HUES6 (cell line): ENCODE measurements around the gene AGBL4.

ENCODE experiments used
- H3K27ac ChIP-seq: 2 replicates; pipeline ENCODE4 v1.7.0; 2013; ENCODE audit warnings: low read depth, mild to moderate bottlenecking, low read length, inconsistent platforms
- H3K27me3 ChIP-seq: 2 replicates; pipeline ENCODE4 v1.6.1; 2013; ENCODE audit warnings: low read length; ENCODE audit not compliant: control insufficient read depth, insufficient read depth
- H3K36me3 ChIP-seq: 2 replicates; pipeline ENCODE4 v1.6.1; 2013; ENCODE audit warnings: low read length; ENCODE audit not compliant: control insufficient read depth, insufficient read depth
- H3K4me1 ChIP-seq: 2 replicates; pipeline ENCODE4 v1.6.1; 2013; ENCODE audit warnings: low read length; ENCODE audit not compliant: control insufficient read depth, insufficient read depth
- H3K4me3 ChIP-seq: 2 replicates; pipeline ENCODE4 v1.5.1; 2013; ENCODE audit warnings: low read depth, low read length
- H3K9ac ChIP-seq: one replicate; pipeline ENCODE4 v1.6.1; 2013; ENCODE audit warnings: mild to moderate bottlenecking, low read length
- H3K9me3 ChIP-seq: 2 replicates; pipeline ENCODE4 v1.6.1; 2013; ENCODE audit warnings: low read depth, low read length; ENCODE audit not compliant: control insufficient read depth, insufficient read depth

The AGBL4 gene

DNA sequence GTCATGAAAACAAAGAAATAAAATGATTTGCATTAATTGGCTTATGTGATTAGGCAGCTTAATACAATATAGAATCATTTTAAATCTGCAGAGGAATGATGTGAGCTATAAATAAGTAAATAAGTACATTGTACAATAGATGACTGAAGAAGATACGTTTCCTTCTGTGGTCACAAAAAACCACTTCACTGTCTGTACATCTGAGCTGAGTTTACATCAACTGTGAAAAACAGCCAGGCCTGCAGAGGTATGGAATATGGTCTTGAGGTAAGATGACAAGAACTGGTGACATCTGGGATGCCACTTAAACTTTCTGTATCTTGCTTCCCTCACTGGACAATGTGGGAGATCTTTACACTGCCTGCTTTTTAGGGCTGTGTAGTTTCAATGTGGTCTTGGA, 1117.0 kb downstream of the AGBL4 start:
- Histone ChIP-seq H3K36me3 (no peaks in the 10 kb centered on the region), H3K4me3 (no peak overlapping the region), H3K27me3 (no peaks in the 10 kb centered on the region), H3K9ac (no peak overlapping the region), H3K9me3 (no peaks in the 10 kb centered on the region; the same call in 1 of the 2 replicates), H3K4me1 (no peaks in the 10 kb centered on the region), H3K27ac (no peak overlapping the region)

DNA sequence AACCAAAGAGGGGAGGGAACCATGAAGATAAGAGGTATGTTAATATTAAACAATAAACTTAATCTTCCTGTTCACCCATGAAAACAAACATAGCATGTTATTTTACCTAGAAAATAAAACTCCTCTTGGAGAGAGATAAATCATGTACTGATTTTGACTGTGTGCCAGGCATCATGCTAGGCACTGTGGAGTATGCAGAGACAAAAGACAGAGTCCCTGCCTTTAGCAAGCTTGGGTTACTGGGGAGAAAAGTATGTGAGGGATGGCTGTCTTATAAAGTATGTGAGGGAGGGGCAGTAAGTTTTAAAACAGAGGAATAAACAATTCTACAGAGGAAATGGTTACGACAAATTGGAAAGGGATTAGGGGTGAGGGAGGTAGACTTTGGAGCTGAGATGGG, 1117.6 kb downstream of the AGBL4 start:
- no peaks in the 10 kb centered on the region for H3K36me3 ChIP-seq
- H3K9me3 ChIP-seq: no peaks in the 10 kb centered on the region; the same call in 1 of the 2 replicates
- H3K27me3 ChIP-seq: no peaks in the 10 kb centered on the region
- no peak overlapping the region for H3K4me3 ChIP-seq
- no peak overlapping the region for H3K9ac ChIP-seq
- H3K27ac ChIP-seq: no peak overlapping the region
- H3K4me1 ChIP-seq: no peaks in the 10 kb centered on the region

DNA sequence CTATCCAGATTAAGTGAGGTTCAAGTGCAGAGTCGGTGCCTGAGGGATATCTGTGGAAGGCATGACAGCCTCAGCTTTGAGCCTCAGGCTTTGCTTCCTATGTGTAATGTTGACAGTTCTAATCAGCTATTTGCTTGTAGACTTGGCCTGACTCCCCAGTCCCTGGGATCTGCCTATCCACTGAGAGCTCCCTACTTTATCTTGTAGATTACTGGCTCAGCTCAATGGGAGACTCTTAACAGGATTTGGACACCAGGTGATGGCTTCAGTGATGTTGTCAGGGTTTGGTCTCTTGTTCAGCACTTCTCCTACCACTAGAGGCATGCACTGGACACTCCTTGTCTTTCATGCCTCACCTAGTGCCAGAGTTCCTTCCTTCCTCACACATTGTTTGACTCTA, 1120.5 kb downstream of the AGBL4 start:
- Histone ChIP-seq H3K27me3 (no peaks in the 10 kb centered on the region), H3K36me3 (no peaks in the 10 kb centered on the region), H3K9me3 (no peaks in the 10 kb centered on the region; the same call in 1 of the 2 replicates), H3K9ac (no peak overlapping the region), H3K4me3 (no peak overlapping the region), H3K4me1 (no peaks in the 10 kb centered on the region), H3K27ac (no peak overlapping the region)

DNA sequence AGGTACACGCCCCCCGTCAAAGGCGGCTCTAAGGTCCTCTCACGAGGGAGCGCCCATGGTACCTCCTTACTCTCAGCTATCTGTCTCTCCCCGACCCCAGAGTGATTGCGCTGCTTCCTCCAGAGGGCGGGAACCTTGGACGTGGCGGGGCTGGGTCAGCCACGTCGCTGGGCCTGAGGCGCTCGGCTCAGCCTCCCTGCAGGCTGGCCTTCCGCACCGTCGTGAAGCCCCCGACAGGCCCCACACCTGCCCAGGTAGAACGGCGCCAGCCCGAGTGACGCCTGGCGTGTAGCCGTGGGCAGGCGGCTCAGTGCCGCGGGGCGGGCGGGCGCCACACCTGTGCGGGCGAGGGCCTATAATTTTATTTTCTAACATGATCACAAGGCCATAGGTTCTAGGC, 1124.9 kb downstream of the AGBL4 start:
- no peaks in the 10 kb centered on the region for H3K4me1 ChIP-seq
- H3K36me3 ChIP-seq: no peaks in the 10 kb centered on the region
- H3K9me3 ChIP-seq: no peaks in the 10 kb centered on the region; the same call in 1 of the 2 replicates
- no peak overlapping the region for H3K9ac ChIP-seq
- H3K4me3 ChIP-seq: no peak overlapping the region
- H3K27me3 ChIP-seq: no peaks in the 10 kb centered on the region
- H3K27ac ChIP-seq: no peak overlapping the region

- Histone ChIP-seq H3K9ac (no peak overlapping the region), H3K27me3 (no peaks in the 10 kb centered on the region), H3K36me3 (no peaks in the 10 kb centered on the region), H3K9me3 (no peaks in the 10 kb centered on the region), H3K4me3 (no peak overlapping the region), H3K27ac (no peak overlapping the region), H3K4me1 (peaks cover 33% of the 10 kb centered on the region)
Measured at GRCh38 chr1:48889615-48890014, 1134.1 kb downstream of the AGBL4 start.

- Histone ChIP-seq H3K4me1 (peaks cover 38% of the 10 kb centered on the region), H3K9ac (no peak overlapping the region), H3K4me3 (no peak overlapping the region), H3K27ac (no peak overlapping the region), H3K36me3 (no peaks in the 10 kb centered on the region), H3K9me3 (no peaks in the 10 kb centered on the region), H3K27me3 (no peaks in the 10 kb centered on the region)
Measured at GRCh38 chr1:48889082-48889481, 1134.7 kb downstream of the AGBL4 start.

- peaks cover 34% of the 10 kb centered on the region for H3K4me1 ChIP-seq
- no peaks in the 10 kb centered on the region for H3K9me3 ChIP-seq
- H3K9ac ChIP-seq: no peak overlapping the region
- H3K27ac ChIP-seq: no peak overlapping the region
- no peak overlapping the region for H3K4me3 ChIP-seq
- H3K27me3 ChIP-seq: no peaks in the 10 kb centered on the region
- H3K36me3 ChIP-seq: no peaks in the 10 kb centered on the region
Measured at GRCh38 chr1:48887796-48888195, 1136.0 kb downstream of the AGBL4 start.

DNA sequence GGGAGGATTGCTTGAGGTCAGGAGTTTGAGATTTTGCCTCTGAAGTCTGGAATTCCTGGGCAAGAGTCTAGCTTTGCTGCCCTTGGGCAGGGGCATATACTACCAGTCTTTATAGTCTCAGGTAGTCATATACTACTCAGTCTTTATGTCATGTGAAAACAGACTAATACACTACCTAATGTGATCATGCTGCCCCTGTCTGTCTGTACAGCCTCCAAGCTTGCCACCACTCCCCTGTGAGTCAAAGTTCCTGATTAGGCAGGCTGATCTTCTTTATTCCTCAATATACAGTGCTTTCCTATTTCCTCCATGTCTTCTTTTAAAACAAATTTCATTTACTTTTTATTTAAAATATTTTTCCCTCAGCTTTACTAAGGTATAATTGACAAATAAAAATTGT, 1141.7 kb downstream of the AGBL4 start:
- Histone ChIP-seq H3K4me1 (peaks cover 8% of the 10 kb centered on the region; the same call in 1 of the 2 replicates), H3K4me3 (no peak overlapping the region), H3K9me3 (no peaks in the 10 kb centered on the region), H3K27me3 (no peaks in the 10 kb centered on the region), H3K36me3 (no peaks in the 10 kb centered on the region), H3K9ac (no peak overlapping the region), H3K27ac (no peak overlapping the region)

- Histone ChIP-seq H3K27ac (no peak overlapping the region), H3K36me3 (no peaks in the 10 kb centered on the region), H3K27me3 (no peaks in the 10 kb centered on the region), H3K9me3 (no peaks in the 10 kb centered on the region), H3K4me1 (peaks cover 34% of the 10 kb centered on the region), H3K4me3 (no peak overlapping the region), H3K9ac (no peak overlapping the region)
Measured at GRCh38 chr1:48878191-48878940, 1145.4 kb downstream of the AGBL4 start.

- Histone ChIP-seq H3K4me3 (no peak overlapping the region), H3K36me3 (no peaks in the 10 kb centered on the region), H3K9me3 (no peaks in the 10 kb centered on the region), H3K27me3 (no peaks in the 10 kb centered on the region), H3K9ac (no peak overlapping the region), H3K27ac (no peak overlapping the region), H3K4me1 (peaks cover 34% of the 10 kb centered on the region)
Measured at GRCh38 chr1:48876330-48876785, 1147.4 kb downstream of the AGBL4 start.

DNA sequence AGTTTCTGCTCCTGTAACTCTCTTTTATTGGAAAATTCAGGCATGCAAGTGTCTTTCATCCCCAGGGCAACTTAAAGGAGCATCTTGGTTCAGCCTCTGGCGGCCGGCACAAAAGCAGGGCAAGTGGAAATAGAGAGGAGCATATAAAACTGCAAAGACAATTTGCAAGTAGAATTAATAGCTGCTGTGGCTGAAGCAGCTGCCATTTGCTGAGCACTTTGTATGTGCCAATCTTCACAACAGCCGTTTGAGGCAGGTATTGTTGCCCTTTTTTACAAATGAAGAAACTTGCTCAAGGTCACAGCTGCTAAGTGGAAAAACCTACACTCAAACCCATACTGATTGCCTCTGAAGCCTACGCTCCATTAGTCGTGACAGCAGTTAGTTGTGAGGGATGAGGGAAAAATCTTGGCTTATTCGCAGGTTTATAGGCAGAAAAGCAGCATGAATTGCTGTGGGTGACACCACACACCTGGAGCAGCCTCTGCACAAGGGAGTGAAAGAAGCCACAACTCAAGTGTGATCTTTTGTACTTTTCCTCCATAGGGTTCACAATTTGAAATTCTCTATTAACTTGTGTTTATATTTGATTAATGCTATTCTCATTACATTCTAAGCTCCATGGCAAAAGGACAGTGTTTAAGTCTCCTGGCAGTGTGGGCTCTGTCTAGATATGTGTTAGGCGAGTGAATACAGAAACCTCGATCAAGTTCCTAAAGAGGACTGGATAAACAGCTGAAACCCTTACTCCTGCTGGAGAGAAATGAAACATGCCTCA, 1148.0 kb downstream of the AGBL4 start:
- no peak overlapping the region for H3K4me3 ChIP-seq
- H3K4me1 ChIP-seq: peaks cover 34% of the 10 kb centered on the region
- no peak overlapping the region for H3K27ac ChIP-seq
- H3K27me3 ChIP-seq: no peaks in the 10 kb centered on the region
- no peaks in the 10 kb centered on the region for H3K9me3 ChIP-seq
- no peaks in the 10 kb centered on the region for H3K36me3 ChIP-seq
- no peak overlapping the region for H3K9ac ChIP-seq
